K562 (cell line): ENCODE data around the gene MLF1. TPM values are rescaled to one million over a fixed set of nuclear protein-coding genes. Genes with fewer than 3 reads are reported as not detected.

ENCODE experiments used
- ARHGAP35 ChIP-seq: fragments of 450-650 bp; IDR thresholded peaks from 2 replicates; pipeline ENCODE4 v1.6.1; 2018; ENCODE audit not compliant: partially characterized antibody
- CREB3L1 ChIP-seq: fragments of 450-650 bp; IDR thresholded peaks from 2 replicates; pipeline ENCODE4 v1.6.1; 2014; ENCODE audit warnings: low read depth, mild to moderate bottlenecking, moderate library complexity, borderline replicate concordance
- DMBX1 ChIP-seq: fragments of 250-450 bp; sonication (Bioruptor Pico); IDR thresholded peaks from 2 replicates; pipeline ENCODE4 v1.8.0; 2022; ENCODE audit warnings: inconsistent platforms, mild to moderate bottlenecking, moderate library complexity, borderline replicate concordance
- FOXM1 ChIP-seq, 2 experiments: fragments of 450-650 bp in 1 of 2; sonication (generic) in 1 of 2; formaldehyde crosslinking in 1 of 2; IDR thresholded peaks; 2 replicates each; pipeline versions ENCODE4 v1.6.1 to v1.9.0; 2017 to 2022; ENCODE audit warnings: low read depth in 2 of 2, mild to moderate bottlenecking in 2 of 2, missing genetic modification reagents in 1 of 2, moderate library complexity in 1 of 2
- PATZ1 ChIP-seq: fragments of 250-450 bp; sonication (Bioruptor Pico); IDR thresholded peaks from 2 replicates; pipeline ENCODE4 v1.5.0; 2020; ENCODE audit warnings: mild to moderate bottlenecking, borderline replicate concordance
- RAD21 ChIP-seq, 2 experiments: fragments of 250-450 bp in 1 of 2; fragments of 450-650 bp in 1 of 2; sonication (Bioruptor Pico) in 1 of 2; formaldehyde crosslinking in 1 of 2; IDR thresholded peaks in 1 of 2; conservative IDR thresholded peaks in 1 of 2; 2 replicates each; pipeline versions ENCODE4 v1.4.0 to v1.8.0; 2020 to 2022; ENCODE audit warnings: mild to moderate bottlenecking in 2 of 2, moderate library complexity in 1 of 2
- RBM22 ChIP-seq: fragments of 200-400 bp; formaldehyde crosslinking; IDR thresholded peaks from 2 replicates; pipeline ENCODE4 v1.6.1; 2018; ENCODE audit warnings: low read length, low read depth; ENCODE audit not compliant: poor library complexity, severe bottlenecking
- SIX5 ChIP-seq, 2 experiments: IDR thresholded peaks; 2 replicates each; pipeline ENCODE4 v1.6.1; 2011; ENCODE audit warnings: low read length in 2 of 2, borderline replicate concordance in 1 of 2, low read depth in 1 of 2, mild to moderate bottlenecking in 1 of 2, moderate library complexity in 1 of 2; ENCODE audit not compliant: insufficient read depth in 1 of 2
- SPI1 ChIP-seq: IDR thresholded peaks from 2 replicates; pipeline ENCODE4 v1.6.1; 2011; ENCODE audit warnings: low read depth, low read length, control low read depth, borderline replicate concordance
- TCF7L2 ChIP-seq: fragments of 150-350 bp; IDR thresholded peaks from 2 replicates; pipeline ENCODE4 v1.6.1; 2016; ENCODE audit warnings: low read depth, mild to moderate bottlenecking, low read length, moderate library complexity
- ZBTB1 ChIP-seq: sonication (generic); formaldehyde crosslinking; IDR thresholded peaks from 2 replicates; pipeline ENCODE4 v1.8.1; 2023; ENCODE audit warnings: missing genetic modification reagents, low read depth, mild to moderate bottlenecking, borderline replicate concordance
- ZKSCAN3 ChIP-seq: fragments of 250-450 bp; sonication (Bioruptor Pico); IDR thresholded peaks from 2 replicates; pipeline ENCODE4 v1.4.0; 2020
- ZKSCAN8 ChIP-seq: fragments of 200-800 bp; sonication (Bioruptor generic); IDR thresholded peaks from 2 replicates; pipeline ENCODE4 v1.6.1; 2016; ENCODE audit warnings: missing genetic modification characterization, missing compliant biosample characterization
- ZNF174 ChIP-seq: fragments of 250-450 bp; sonication (Bioruptor Pico); IDR thresholded peaks from 2 replicates; pipeline ENCODE4 v1.4.0; 2020; ENCODE audit warnings: mild to moderate bottlenecking
- ZNF212 ChIP-seq: fragments of 450-650 bp; formaldehyde crosslinking; IDR thresholded peaks from 2 replicates; pipeline ENCODE4 v1.4.0; 2020; ENCODE audit warnings: mild to moderate bottlenecking
- ZNF507 ChIP-seq: conservative IDR thresholded peaks from 2 replicates; pipeline ENCODE4 v1.6.1; 2017; ENCODE audit warnings: missing genetic modification characterization, missing compliant biosample characterization
- polyA plus RNA-seq, 8 experiments: library from polyadenylated mRNA; depleted of rRNA in 4 of 8; stranded (reverse) in 5 of 8; unstranded in 3 of 8; fragments of >200 nt; fragmentation: Nextera tagmentation in 2 of 8; fragmentation: Illumina TruSeq in 1 of 8; extraction: Ambion mirVana in 2 of 8; extraction: Trizol in 1 of 8; gene quantifications; 2 replicates each; pipeline versions ENCODE4 v1.2.1 to v1.2.3, GENCODE V29; 2011 to 2014; ENCODE audit warnings: inconsistent platforms in 1 of 8, missing spikeins in 1 of 8
- total RNA-seq, 7 experiments: library from RNA; depleted of rRNA in 6 of 7; stranded (reverse); fragments of >200 nt in 6 of 7; fragmentation: Illumina TruSeq in 2 of 7; extraction: Trizol in 2 of 7; gene quantifications; 2 replicates each; pipeline versions ENCODE4 v1.2.1 to v1.2.3, GENCODE V29; 2011 to 2021; ENCODE audit warnings: low replicate concordance in 1 of 7
- TF ChIP-seq, protein P1 (sequence below): fragments of 250-450 bp; sonication (Bioruptor Pico); IDR thresholded peaks from 2 replicates; pipeline ENCODE4 v1.5.0; 2021; ENCODE audit warnings: mild to moderate bottlenecking, moderate library complexity
- TF ChIP-seq, protein P2 (sequence below), 3 experiments: fragments of 200-800 bp in 1 of 3; sonication (Bioruptor generic) in 1 of 3; sonication (generic) in 1 of 3; formaldehyde crosslinking in 1 of 3; IDR thresholded peaks; 2 replicates each; pipeline versions ENCODE4 v1.6.1 to v1.8.0; 2016 to 2022; ENCODE audit warnings: mild to moderate bottlenecking in 2 of 3, missing compliant biosample characterization in 2 of 3, missing genetic modification characterization in 2 of 3, missing genetic modification reagents in 1 of 3

MLF1 gene
- total and polyA plus RNA-seq, 9 of the 15 experiments (the other 6 are each of a cell fraction or from before 2014, with no cell fraction given), result 20.4 to 71.0 (median 27.1) TPM

DNA sequence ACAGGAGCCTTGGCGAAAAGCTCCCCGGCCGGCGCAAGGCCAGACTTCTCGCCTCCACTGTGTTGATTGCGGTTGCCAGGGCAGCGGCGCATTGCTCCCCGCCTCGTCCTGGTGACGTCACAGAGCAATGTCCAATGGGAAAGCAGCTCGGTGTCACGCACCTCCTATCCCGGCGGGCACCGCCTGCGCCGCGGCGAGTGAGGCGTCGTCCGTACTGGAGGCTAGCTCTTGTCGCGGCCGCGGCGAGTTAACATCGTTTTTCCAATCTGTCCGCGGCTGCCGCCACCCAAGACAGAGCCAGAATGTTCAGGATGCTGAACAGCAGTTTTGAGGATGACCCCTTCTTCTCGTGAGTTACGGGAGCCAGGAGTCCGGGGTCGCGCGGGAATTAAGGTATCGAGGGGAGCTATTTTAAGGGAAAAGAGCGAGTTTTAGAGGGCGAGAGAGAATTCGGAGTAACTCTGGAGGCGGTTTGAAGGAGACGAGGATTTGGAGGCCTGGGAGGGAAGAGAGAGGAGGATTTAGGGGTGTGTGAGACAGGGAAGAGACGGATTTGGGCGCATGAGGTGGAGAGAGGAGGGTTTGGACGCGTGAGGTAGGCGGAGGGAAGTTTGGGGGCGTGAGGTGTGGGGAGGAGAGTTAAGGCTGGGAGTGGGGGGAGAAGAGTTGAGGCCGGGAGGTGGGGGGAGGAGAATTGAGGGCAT is at the start of gene MLF1 (continued):
- TF ChIP-seq RAD21 (CRISPR knock-in tag; conservative IDR thresholded peaks at IDR 0.05 in 1 of 2, IDR thresholded peaks at IDR 0.05 in 1 of 2), result no peak
- TF ChIP-seq PATZ1 (CRISPR knock-in tag), result no peak
- no peak for TF ChIP-seq ZKSCAN3 (CRISPR knock-in tag)
- TF ChIP-seq, protein P1, sequence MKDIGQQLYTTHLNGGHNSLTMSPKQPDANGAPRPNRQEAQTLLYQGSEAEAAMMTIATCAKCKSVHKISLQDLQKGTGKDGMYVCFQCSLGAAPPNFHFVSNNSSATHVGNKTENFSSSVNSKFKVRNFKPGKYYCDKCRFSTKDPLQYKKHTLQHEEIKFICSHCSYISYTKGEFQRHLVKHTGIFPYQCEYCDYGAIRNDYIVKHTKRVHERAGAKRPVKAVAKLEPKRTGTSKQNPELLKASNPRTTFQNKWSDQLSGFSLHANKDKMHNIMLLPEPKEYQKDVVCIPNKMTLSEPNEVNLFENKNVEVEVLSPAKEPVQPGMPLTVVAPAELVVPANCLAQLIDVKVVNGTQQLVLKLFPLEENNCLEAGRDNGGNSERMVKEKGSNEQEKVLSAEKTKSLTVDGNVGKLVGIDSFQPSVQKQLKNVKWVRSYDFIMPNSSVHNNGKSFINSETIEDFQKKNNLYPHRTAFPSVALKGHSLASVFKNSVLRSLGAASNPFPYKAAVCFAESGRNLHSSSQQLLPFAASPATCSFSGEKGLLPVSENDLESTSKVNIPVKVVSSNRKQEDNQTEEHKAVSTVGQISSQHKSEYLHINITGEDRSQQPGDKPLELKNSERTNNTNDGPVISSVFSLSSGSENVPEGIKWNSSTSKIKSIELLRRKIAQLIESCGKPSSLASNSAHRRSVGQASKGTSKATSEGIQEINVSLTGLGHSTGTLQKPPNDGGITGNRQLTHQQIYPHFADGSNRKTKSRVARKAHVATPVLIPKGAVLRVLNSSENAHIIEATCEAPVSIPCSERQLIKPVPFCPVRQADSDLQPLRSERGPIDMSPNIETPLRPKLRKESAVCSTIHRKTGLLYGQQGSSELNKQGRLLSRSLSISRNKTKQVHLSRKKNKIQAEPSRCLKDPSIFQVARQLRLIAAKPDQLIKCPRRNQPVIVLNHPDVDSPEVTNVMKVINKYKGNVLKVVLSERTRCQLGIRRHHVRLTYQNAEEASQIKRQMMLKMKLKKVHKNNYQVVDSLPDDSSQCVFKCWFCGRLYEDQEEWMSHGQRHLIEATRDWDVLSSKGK (CRISPR knock-in tag), result no peak
- TF ChIP-seq, protein P2, sequence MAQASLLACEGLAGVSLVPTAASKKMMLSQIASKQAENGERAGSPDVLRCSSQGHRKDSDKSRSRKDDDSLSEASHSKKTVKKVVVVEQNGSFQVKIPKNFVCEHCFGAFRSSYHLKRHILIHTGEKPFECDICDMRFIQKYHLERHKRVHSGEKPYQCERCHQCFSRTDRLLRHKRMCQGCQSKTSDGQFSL (CRISPR knock-in tag; IDR thresholded peaks at IDR 0.05), result no peak
- TF ChIP-seq, protein P2 (tag; IDR thresholded peaks at IDR 0.05), result no peak
- TF ChIP-seq ZNF212 (CRISPR knock-in tag), result no peak
- TF ChIP-seq CREB3L1, result peak; percentile 79; the same call in 1 of the 2 replicates
- peak; percentile 54 for TF ChIP-seq ARHGAP35
- no peak for TF ChIP-seq FOXM1 (IDR thresholded peaks at IDR 0.05; ENCODE audit: low read depth)
- TF ChIP-seq FOXM1 (CRISPR knock-in tag; IDR thresholded peaks at IDR 0.05; ENCODE audit: low read depth), result no peak
- no peak for TF ChIP-seq ZKSCAN8 (CRISPR knock-in tag)
- no peak for TF ChIP-seq SPI1
- TF ChIP-seq ZNF174, result no peak
- TF ChIP-seq TCF7L2, result no peak
- TF ChIP-seq ZBTB1 (CRISPR knock-in tag), result peak; percentile 80
- TF ChIP-seq DMBX1, result no peak
- peak; percentile 93 for TF ChIP-seq RBM22
- TF ChIP-seq ZNF507, result no peak
- TF ChIP-seq SIX5 (IDR thresholded peaks at IDR 0.05; ENCODE audit: borderline replicate concordance in 1 of 2, insufficient read depth in 1 of 2, low read depth in 1 of 2, low read length in 2 of 2), result no peak
